Urinary bladder (tissue), 4 donors: Measurements from ENCODE around the gene LYRM1. TPM values are rescaled to one million over a fixed set of nuclear protein-coding genes. Genes with fewer than 3 reads are reported as not detected.
A peak's percentile ranks its signal among the peaks of the same experiment; 100 is the strongest.

Experiments used
- DNase-seq: peaks from one replicate; pipeline ENCODE4 v3.0.0-alpha.2; 2015; ENCODE audit errors: extremely low spot score
- H3K27ac ChIP-seq: one replicate; pipeline ENCODE4 v1.5.1; 2013; ENCODE audit warnings: low read depth, mild to moderate bottlenecking, moderate library complexity
- H3K36me3 ChIP-seq: one replicate; pipeline ENCODE4 v1.6.1; 2013; ENCODE audit warnings: mild to moderate bottlenecking, moderate library complexity; ENCODE audit not compliant: insufficient read depth
- H3K4me1 ChIP-seq: one replicate; pipeline ENCODE4 v1.6.1; 2013; ENCODE audit warnings: mild to moderate bottlenecking, moderate library complexity; ENCODE audit not compliant: insufficient read depth
- H3K4me3 ChIP-seq: one replicate; pipeline ENCODE4 v1.5.1; 2013; ENCODE audit warnings: low read depth, low read length
- WGBS: extraction: QIAGEN DNeasy Blood & Tissue Kit; methylation state at CpG from one replicate; pipeline ENCODE4 v1.1.7; 2013; 5-methylcytosine and 5-hydroxymethylcytosine counted together
- polyA plus RNA-seq: library from polyadenylated mRNA; stranded (reverse); fragments of 200-250 nt; gene quantifications from one replicate; pipeline ENCODE4 v1.2.3, GENCODE V29; 2013
- total RNA-seq: library from RNA; depleted of rRNA; stranded (reverse); fragments of >200 nt; gene quantifications from one replicate; pipeline ENCODE4 v1.2.3, GENCODE V29; 2014
- donor health status: healthy with polysubstance abuse.
- donor health status: healthy.

The LYRM1 gene
- total and polyA plus RNA-seq, 2 donors, result 54.6 to 59.8 TPM

GRCh38 chr16:20899477-20900298 lies 883 bp upstream of the LYRM1 start:
- peak overlapping the region; percentile 78 for H3K4me3 ChIP-seq
- peak overlapping the region; percentile 86 for H3K27ac ChIP-seq
- under 1% methylated on average over 23 of the region's 23 CpGs for WGBS
- DNase-seq, result no peak
- no peaks in the 10 kb centered on the region for H3K36me3 ChIP-seq
- H3K4me1 ChIP-seq, result peaks cover 4% of the 10 kb centered on the region

- Histone ChIP-seq H3K36me3 (no peaks in the 10 kb centered on the region), H3K4me1 (peaks cover 4% of the 10 kb centered on the region), H3K4me3 (peak overlapping the region; percentile 78), H3K27ac (peak overlapping the region; percentile 98)
- DNase-seq, result no peak
- WGBS, result under 1% methylated on average over 20 of the region's 20 CpGs
These were observed 481 bp downstream of the LYRM1 start for GRCh38 chr16:20901068-20901435.

- WGBS, result 25% methylated on average over 27 of the region's 27 CpGs
These were observed 1.0 kb downstream of the LYRM1 start for GRCh38 chr16:20901436-20902112.

GRCh38 chr16:20902426-20902825 lies 1.9 kb downstream of the LYRM1 start:
- 80% methylated on average over 6 of the region's 6 CpGs for WGBS
- Histone ChIP-seq H3K4me3 (no peak overlapping the region), H3K27ac (no peak overlapping the region), H3K4me1 (peaks cover 5% of the 10 kb centered on the region), H3K36me3 (no peaks in the 10 kb centered on the region)
- no peak for DNase-seq

More at GRCh38 chr16:20901436-20902112, 1.0 kb downstream of the LYRM1 start:
- no peak for DNase-seq
- Histone ChIP-seq H3K27ac (peak overlapping the region; percentile 98), H3K4me3 (peak overlapping the region; percentile 78), H3K4me1 (peaks cover 4% of the 10 kb centered on the region), H3K36me3 (no peaks in the 10 kb centered on the region)

GRCh38 chr16:20903116-20903898 lies 2.7 kb downstream of the LYRM1 start:
- Histone ChIP-seq H3K27ac (no peak overlapping the region), H3K4me3 (no peak overlapping the region), H3K36me3 (no peaks in the 10 kb centered on the region), H3K4me1 (peaks cover 5% of the 10 kb centered on the region)
- DNase-seq, result no peak
- WGBS, result 90% methylated on average over 5 of the region's 5 CpGs

GRCh38 chr16:20903899-20904506 lies 3.4 kb downstream of the LYRM1 start:
- Histone ChIP-seq H3K36me3 (no peaks in the 10 kb centered on the region), H3K4me3 (no peak overlapping the region), H3K4me1 (peaks cover 5% of the 10 kb centered on the region), H3K27ac (no peak overlapping the region)
- WGBS, result 59% methylated on average over 5 of the region's 5 CpGs
- no peak for DNase-seq

GRCh38 chr16:20904507-20905081 lies 4.0 kb downstream of the LYRM1 start:
- 43% methylated on average over 3 of the region's 3 CpGs for WGBS
- no peak overlapping the region for H3K27ac ChIP-seq
- H3K4me1 ChIP-seq, result peaks cover 5% of the 10 kb centered on the region
- no peak for DNase-seq
- H3K36me3 ChIP-seq, result no peaks in the 10 kb centered on the region
- H3K4me3 ChIP-seq, result no peak overlapping the region

- H3K4me3 ChIP-seq, result no peak overlapping the region
- H3K4me1 ChIP-seq, result peaks cover 5% of the 10 kb centered on the region
- no peaks in the 10 kb centered on the region for H3K36me3 ChIP-seq
- DNase-seq, result no peak
- no peak overlapping the region for H3K27ac ChIP-seq
- 48% methylated on average over 3 of the region's 3 CpGs for WGBS
These were observed 5.0 kb downstream of the LYRM1 start for GRCh38 chr16:20905576-20905975.

- no peak overlapping the region for H3K4me3 ChIP-seq
- H3K27ac ChIP-seq, result no peak overlapping the region
- WGBS, result 48% methylated on average over 4 of the region's 4 CpGs
- H3K36me3 ChIP-seq, result no peaks in the 10 kb centered on the region
- DNase-seq, result no peak
- peaks cover 5% of the 10 kb centered on the region for H3K4me1 ChIP-seq
These were observed 6.0 kb downstream of the LYRM1 start for GRCh38 chr16:20906341-20907255.

- DNase-seq, result no peak
- peaks cover 1% of the 10 kb centered on the region for H3K4me1 ChIP-seq
- 53% methylated on average over 2 of the region's 2 CpGs for WGBS
- no peak overlapping the region for H3K27ac ChIP-seq
- no peaks in the 10 kb centered on the region for H3K36me3 ChIP-seq
- H3K4me3 ChIP-seq, result no peak overlapping the region
These were observed 10.3 kb downstream of the LYRM1 start for GRCh38 chr16:20910781-20911321.

GRCh38 chr16:20911361-20911760 lies 10.8 kb downstream of the LYRM1 start:
- peaks cover 1% of the 10 kb centered on the region for H3K4me1 ChIP-seq
- 61% methylated on average over 1 of the region's 1 CpG for WGBS

GRCh38 chr16:20916289-20916688 lies 15.7 kb downstream of the LYRM1 start:
- H3K36me3 ChIP-seq, result no peaks in the 10 kb centered on the region
- 91% methylated on average over 10 of the region's 10 CpGs for WGBS
- H3K27ac ChIP-seq, result no peak overlapping the region
- no peaks in the 10 kb centered on the region for H3K4me1 ChIP-seq
- no peak for DNase-seq
- H3K4me3 ChIP-seq, result no peak overlapping the region

More at GRCh38 chr16:20911361-20911760, 10.8 kb downstream of the LYRM1 start:
- Histone ChIP-seq H3K27ac (peak overlapping the region; percentile 16), H3K36me3 (no peaks in the 10 kb centered on the region), H3K4me3 (no peak overlapping the region)
- no peak for DNase-seq
